Fibroblast of mammary gland (primary cell): Measurements from ENCODE around the gene FOXN3.

Experiments
- DNase-seq: peaks from one replicate; pipeline ENCODE4 v3.0.0-alpha.2; 2010; ENCODE audit warnings: low read depth
- H3K4me3 ChIP-seq: 2 replicates; pipeline ENCODE4 v1.5.1; 2011; ENCODE audit warnings: low read depth, mild to moderate bottlenecking, low read length, moderate library complexity; ENCODE audit not compliant: control insufficient read depth
- TF ChIP-seq, protein P1 (sequence below): conservative IDR thresholded peaks from 2 replicates; pipeline ENCODE4 v1.5.1; 2011; ENCODE audit warnings: low read depth, low read length, inconsistent platforms; ENCODE audit not compliant: control insufficient read depth, insufficient read depth

Gene FOXN3

DNA sequence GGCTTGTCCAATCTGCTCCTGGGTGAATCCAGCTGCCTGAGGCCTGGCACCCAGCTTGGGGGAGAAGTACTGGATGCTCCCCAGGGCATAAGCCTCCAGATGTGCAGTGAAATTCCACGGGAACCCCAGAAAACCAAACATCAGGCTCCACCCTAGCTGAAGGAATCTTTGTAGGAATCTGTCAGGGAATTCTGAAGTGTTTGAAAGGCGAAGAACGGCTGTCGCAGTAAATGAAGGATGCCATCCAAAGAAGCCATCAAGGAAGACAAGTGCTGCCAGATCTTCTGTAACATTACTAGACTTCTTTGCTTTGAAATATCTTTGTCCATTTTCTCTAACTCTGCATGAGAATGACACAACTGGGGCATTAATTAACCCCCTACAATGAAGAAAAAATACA lies 219.4 kb downstream of the FOXN3 start:
- DNase-seq, result no peak
- no peak overlapping the region for H3K4me3 ChIP-seq
- TF ChIP-seq, protein P1, sequence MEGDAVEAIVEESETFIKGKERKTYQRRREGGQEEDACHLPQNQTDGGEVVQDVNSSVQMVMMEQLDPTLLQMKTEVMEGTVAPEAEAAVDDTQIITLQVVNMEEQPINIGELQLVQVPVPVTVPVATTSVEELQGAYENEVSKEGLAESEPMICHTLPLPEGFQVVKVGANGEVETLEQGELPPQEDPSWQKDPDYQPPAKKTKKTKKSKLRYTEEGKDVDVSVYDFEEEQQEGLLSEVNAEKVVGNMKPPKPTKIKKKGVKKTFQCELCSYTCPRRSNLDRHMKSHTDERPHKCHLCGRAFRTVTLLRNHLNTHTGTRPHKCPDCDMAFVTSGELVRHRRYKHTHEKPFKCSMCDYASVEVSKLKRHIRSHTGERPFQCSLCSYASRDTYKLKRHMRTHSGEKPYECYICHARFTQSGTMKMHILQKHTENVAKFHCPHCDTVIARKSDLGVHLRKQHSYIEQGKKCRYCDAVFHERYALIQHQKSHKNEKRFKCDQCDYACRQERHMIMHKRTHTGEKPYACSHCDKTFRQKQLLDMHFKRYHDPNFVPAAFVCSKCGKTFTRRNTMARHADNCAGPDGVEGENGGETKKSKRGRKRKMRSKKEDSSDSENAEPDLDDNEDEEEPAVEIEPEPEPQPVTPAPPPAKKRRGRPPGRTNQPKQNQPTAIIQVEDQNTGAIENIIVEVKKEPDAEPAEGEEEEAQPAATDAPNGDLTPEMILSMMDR, result no peak

GRCh38 chr14:89196545-89196944 lies 220.5 kb downstream of the FOXN3 start:
- no peak overlapping the region for H3K4me3 ChIP-seq
- no peak for DNase-seq
- TF ChIP-seq, protein P1, result no peak

DNA sequence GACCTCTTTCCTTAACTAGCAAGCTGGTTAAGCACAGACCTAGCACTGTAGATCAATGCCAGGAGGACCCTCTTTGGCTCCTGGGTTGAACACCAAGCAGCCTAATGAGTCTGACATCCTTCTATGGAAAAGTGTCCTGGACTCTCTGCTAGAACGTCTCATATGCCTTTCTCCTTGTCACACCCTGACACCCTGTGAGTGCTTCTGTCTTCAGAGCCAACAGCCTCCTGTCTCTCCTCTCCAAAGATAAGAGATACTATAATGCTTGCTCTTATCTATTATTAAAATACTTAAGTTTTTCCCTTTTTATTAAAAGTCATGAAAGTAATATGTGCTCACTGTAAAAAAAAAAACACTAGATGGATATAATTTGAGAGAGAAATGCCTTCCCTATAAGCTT lies 222.7 kb downstream of the FOXN3 start:
- no peak overlapping the region for H3K4me3 ChIP-seq
- no peak for DNase-seq
- TF ChIP-seq, protein P1, result no peak

DNA sequence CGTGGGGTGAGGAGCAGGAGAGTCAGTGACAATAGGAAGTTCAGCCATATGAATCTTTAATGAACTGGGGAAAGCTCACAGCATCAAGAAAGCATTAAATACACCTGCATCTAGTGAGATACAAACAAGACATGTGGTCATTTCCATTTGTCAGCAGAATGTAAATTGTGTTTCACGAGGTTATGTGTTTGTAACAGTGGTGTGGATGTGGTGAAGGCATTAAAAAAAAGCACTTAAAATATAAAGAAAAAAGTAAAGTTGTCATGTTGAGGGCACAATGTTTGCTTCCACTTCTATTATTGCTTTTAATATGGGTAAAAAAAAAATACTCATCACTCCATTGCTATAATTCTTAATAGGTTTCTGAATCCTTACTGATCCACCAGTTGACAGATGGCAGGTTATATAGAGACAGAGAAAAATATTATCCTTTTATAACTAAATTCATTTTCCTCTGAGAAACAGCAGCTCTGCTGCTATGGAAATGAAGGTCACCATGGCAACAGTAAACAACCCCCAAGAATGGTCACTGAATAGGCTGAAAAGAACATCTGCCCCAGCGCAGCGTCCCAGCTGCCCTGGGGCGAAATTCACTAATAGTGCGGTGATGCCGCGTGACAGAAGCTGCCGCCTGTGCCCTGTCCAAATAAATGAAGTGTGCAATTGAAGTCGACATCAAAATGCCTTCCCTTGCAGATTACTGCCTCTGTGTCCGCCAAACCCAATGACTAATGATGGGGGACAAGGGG lies 226.1 kb downstream of the FOXN3 start:
- no peak for DNase-seq
- TF ChIP-seq, protein P1, result no peak
- H3K4me3 ChIP-seq, result no peak overlapping the region

GRCh38 chr14:89188492-89188891 lies 228.5 kb downstream of the FOXN3 start:
- no peak for DNase-seq
- TF ChIP-seq, protein P1, result no peak
- H3K4me3 ChIP-seq, result no peak overlapping the region

DNA sequence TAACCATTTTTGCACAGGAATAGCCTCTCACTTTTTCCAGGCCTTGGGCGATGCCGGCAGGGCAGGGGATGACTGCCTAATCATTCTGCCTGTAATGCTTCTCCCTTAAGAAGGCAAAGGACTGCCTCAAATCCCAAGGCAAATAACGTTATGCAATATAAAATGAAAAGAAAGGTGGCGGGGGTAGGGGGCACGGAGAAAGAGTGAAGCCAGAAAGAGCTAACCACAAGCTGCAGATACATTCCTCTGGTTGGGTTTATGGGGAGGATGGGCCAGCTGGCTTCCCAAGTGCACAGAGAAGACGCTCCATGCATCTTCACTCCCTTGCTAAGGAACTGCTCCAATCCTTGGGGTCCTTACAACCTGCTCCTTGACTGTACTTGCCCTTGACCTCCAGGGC lies 229.5 kb downstream of the FOXN3 start:
- TF ChIP-seq, protein P1, result no peak
- H3K4me3 ChIP-seq, result no peak overlapping the region
- no peak for DNase-seq
